GM18951 (cell line): Measurements from ENCODE around the gene GTSE1.

Experiments
- POLR2A ChIP-seq: IDR thresholded peaks from 4 replicates; pipeline ENCODE4 v1.6.1; 2011; ENCODE audit warnings: mild to moderate bottlenecking; ENCODE audit not compliant: insufficient read length, insufficient read depth; ENCODE audit errors: extremely low read depth
- in situ Hi-C: fragments of 300-500 bp; cut with MboI; formaldehyde crosslinking; loops from one replicate; pipeline ENCODE4 v1.12.0; 2022; ENCODE audit warnings: low sequenced_read_pairs, mixed read lengths, inconsistent platforms; ENCODE audit not compliant: unreplicated experiment

GTSE1 gene

GRCh38 chr22:46281866-46282678, 14.6 kb upstream of the GTSE1 start:
- in situ Hi-C loops: no loop called here
- no peak for TF ChIP-seq POLR2A

GRCh38 chr22:46286006-46286405, 10.7 kb upstream of the GTSE1 start:
- no peak for TF ChIP-seq POLR2A
- in situ Hi-C loops: no loop called here

DNA sequence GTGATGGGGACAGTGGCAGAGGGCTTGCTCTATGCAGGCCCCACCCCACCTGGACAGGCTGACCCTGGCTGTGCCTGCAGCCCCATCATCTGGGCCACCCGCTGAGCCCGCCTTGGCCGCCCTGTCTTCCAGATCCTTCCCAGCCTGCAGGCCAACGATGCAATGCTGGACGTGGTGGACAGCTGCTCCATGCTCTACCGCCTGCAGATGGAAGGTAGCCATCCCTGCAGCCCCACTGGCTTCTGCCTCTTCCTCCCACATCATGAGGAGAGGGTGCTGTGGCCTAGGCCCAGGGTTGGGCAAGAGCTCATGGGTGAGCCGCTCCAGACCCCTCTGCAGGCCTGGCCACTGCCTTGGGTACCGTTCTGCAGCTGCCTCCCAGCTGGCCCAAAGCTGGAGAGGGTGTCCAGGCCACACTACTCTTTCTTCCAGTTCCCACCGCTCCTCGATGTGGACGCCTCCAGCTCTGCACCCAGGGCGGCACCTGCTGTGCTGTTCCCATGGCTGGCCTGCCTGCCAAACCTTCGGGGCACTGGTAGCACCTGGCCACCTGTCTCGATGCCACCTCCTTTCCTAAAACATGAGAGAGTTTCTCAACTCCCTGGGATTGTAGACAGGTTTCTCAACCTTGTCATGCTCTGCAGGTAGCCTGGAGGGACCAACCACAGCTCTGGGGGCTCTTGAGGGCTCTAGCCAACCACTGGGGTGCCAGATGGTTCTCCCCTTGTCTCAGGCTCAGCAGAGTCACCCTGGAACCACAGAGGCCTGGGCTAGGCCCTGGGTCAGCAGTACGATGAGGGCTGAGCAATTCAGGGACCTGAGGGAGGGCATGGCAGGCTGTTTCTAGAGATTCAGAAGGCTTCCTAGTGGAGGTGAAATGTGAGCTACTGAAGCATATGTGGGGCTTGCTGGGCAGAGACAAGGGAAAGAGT, 9.5 kb upstream of the GTSE1 start:
- in situ Hi-C loops: no loop called here
- no peak for TF ChIP-seq POLR2A

GRCh38 chr22:46287873-46288751, 8.6 kb upstream of the GTSE1 start:
- in situ Hi-C loops: no loop called here
- peak; percentile 83 for TF ChIP-seq POLR2A

- in situ Hi-C loops: no loop called here
- TF ChIP-seq POLR2A: no peak
These were observed 7.8 kb upstream of the GTSE1 start for GRCh38 chr22:46288846-46289243.

DNA sequence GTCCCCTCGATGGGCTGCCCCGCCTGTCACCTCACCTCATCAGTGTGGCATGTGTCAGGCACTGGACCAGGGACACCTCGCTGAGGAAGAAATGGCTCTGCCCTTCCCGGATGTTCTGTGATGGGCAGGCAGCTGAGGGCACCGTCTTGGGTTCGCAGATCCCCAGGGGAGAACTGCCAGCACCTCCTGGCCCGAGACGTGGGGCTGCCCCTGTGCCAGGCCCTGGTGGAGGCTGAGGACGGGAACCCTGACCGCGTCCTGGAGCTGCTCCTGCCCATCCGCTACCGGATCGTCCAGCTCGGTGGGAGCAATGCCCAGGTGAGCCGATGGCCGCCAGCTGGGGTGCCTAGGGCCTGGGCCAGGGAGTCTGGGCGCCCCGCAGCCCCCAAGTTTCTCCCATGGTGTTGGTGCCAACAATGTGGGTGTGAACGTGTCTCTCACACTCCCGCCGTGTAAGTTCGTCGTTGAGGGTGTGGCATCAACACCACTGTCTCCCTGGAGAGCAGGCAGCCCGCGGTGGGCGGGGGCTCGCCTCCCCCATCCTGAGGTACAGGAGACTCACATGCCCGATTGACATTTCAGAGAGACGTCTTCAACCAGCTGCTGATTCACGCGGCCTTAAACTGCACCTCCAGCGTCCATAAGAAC, 7.3 kb upstream of the GTSE1 start:
- in situ Hi-C loops: no loop called here

DNA sequence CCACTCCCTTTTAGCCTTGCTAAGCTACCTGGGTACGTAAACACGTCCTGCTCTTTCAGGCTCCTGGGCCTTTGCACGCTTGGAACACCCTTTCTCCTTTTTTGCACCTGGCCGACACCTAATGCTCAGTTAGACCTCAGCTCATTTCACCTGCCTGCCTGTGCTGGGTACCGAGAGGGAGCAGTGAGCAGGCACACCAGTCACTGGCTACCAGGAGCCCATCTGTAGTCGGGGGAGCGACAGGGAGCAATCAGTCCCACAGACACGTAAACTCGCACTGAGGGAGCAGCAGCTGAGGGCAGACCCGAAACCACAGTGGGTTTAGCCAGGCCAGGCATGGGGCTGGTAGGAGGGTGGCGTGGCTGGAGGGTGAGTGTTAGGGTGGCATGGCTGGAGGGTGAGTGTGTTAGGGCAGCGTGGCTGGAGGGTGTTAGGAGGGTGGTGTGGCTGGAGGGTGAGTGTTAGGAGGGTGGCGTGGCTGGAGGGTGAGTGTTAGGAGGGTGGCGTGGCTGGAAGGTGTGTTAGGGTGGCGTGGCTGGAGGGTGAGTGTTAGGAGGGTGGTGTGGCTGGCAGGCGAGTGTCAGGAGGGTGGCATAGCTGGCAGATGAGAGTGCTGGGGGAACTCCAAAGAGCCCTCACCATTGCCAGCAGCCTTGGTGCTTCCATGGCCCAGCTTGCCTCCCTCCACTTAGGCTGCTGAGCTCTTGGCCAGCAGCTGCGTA, 6.4 kb upstream of the GTSE1 start:
- no peak for TF ChIP-seq POLR2A
- in situ Hi-C loops: loop anchor here (10.0 kb wide), 1 partner anchor 145 kb away; no protein-coding TSS in a partner anchor

More for the DNA sequence above, 7.3 kb upstream of the GTSE1 start:
- TF ChIP-seq POLR2A: no peak

GRCh38 chr22:46290843-46291785, 5.6 kb upstream of the GTSE1 start:
- in situ Hi-C loops: loop anchor here (10.0 kb wide), 1 partner anchor 146 kb away; no protein-coding TSS in a partner anchor
- no peak for TF ChIP-seq POLR2A

DNA sequence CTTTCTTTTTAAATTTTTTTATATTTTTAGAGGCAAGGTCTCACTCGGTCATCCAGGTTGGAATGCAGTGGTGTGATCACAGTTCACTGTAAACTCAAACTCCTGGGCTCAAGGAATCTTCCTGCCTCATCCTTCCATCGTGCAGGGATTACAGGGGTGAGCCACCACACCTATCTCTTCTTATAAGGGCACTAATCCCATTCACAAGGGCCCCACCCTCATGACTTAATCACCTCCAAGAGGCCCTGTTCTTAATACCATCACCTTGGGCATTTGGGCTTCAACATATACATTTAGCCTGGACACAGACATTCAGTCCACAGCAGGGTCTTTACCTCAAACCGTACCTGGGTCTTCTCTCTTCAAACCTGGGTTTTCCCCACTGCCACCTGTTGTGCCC, 4.5 kb upstream of the GTSE1 start:
- in situ Hi-C loops: loop anchor here (10.0 kb wide), 1 partner anchor 147 kb away; no protein-coding TSS in a partner anchor
- no peak for TF ChIP-seq POLR2A

DNA sequence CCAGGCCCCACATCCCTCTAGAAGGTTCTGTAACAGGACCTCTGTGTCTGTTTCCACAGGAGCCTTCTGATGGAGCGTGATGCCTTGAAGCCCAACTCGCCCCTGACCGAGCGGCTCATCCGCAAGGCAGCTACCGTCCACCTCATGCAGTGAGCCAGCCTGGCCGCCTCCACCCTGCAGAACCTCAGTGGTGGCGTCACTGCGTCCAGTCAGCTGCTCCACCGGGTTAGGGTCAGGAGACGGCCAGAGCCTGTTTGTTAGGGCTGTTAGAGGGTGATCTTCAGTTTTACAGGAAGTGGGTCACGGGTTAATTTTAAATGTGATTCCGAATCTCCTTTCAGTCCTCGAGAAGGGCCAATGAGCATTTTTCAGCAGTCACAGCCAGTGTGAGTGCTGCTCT, 3.9 kb upstream of the GTSE1 start:
- in situ Hi-C loops: loop anchor here (10.0 kb wide), 1 partner anchor 148 kb away; no protein-coding TSS in a partner anchor
- no peak for TF ChIP-seq POLR2A

- in situ Hi-C loops: loop anchor here (10.0 kb wide), 1 partner anchor 149 kb away; no protein-coding TSS in a partner anchor
- no peak for TF ChIP-seq POLR2A
These were observed 3.0 kb upstream of the GTSE1 start for GRCh38 chr22:46293577-46294260.
